Activated CD8-positive, alpha-beta memory T cell treated with anti-CD3 and anti-CD28 coated beads, Interleukin-2, amount 50 U/mL, for 1 hour (primary cell): ENCODE data around the gene TREH.
"Not testable (repeated sequence)": the region's sequence is repeated elsewhere in the genome, so short reads cannot be mapped to it uniquely, and the experiment has no call there.

ENCODE experiments used
- DNase-seq: peaks from one replicate; pipeline ENCODE4 v3.0.0-alpha.2; 2020; ENCODE audit errors: extremely low read depth

The TREH gene, protein sequence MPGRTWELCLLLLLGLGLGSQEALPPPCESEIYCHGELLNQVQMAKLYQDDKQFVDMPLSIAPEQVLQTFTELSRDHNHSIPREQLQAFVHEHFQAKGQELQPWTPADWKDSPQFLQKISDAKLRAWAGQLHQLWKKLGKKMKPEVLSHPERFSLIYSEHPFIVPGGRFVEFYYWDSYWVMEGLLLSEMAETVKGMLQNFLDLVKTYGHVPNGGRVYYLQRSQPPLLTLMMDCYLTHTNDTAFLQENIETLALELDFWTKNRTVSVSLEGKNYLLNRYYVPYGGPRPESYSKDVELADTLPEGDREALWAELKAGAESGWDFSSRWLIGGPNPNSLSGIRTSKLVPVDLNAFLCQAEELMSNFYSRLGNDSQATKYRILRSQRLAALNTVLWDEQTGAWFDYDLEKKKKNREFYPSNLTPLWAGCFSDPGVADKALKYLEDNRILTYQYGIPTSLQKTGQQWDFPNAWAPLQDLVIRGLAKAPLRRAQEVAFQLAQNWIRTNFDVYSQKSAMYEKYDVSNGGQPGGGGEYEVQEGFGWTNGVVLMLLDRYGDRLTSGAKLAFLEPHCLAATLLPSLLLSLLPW

GRCh38 chr11:118679483-118679882, at the start of gene TREH:
Gene TREH (minus strand): TSS chr11:118679650. CDS start chr11:118679627, 23 bp downstream.
- DNase-seq = no peak

- not testable (repeated sequence) for DNase-seq
Observed at GRCh38 chr11:118728112-118728511, 48.7 kb upstream of the TREH start.

- DNase-seq = not testable (repeated sequence)
Observed at GRCh38 chr11:118727721-118728066, 48.2 kb upstream of the TREH start.

DNA sequence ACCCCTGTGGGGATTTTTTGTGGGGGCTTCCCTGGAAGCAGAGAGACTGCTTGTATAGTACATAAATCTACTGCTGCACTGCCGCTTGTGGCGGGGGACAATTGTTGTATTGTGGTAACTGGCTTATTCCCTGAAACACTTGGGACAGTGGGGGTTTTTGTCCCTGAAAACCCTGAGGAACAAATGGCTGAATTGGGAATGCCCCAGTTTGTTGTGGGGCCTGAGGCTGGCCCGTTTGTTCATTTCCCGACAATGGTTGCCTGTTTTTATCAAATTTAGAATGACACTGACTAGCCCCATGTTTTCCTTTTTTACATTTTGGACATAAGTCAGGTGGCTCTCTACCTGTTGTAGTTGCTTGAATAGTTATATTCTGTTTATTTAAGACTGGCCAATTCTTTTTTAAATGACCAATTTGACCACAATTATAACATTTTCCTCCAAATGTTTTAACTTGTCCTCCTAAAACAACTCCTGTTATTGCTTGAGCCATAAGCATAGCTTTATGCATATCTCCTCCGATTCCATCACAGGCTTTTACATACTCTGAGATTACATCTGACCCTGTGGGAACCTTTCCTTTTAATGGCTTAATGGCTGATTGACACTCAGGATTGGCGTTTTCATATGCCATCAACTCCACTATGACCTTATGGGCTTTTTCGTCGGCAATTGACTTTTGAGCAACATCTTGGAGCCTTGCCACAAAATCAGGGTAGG, 47.7 kb upstream of the TREH start:
- DNase-seq = not testable (repeated sequence)

DNA sequence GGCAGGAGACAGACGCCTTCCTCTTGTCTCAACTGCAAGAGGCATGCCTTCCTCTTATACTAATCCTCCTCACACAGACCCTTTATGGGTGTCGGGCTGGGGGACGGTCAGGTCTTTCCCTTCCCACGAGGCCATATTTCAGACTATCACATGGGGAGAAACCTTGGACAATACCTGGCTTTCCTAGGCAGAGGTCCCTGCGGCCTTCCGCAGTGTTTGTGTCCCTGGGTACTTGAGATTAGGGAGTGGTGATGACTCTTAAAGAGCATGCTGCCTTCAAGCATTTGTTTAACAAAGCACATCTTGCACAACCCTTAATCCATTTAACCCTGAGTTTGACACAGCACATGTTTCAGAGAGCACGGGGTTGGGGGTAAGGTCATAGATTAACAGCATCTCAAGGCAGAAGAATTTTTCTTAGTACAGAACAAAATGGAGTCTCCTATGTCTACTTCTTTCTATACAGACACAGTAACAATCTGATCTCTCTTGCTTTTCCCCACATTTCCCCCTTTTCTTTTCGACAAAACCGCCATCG, 42.1 kb upstream of the TREH start:
- DNase-seq = not testable (repeated sequence)

GRCh38 chr11:118720740-118721139, 41.3 kb upstream of the TREH start:
- DNase-seq = not testable (repeated sequence)

- not testable (repeated sequence) for DNase-seq
Observed at GRCh38 chr11:118720078-118720477, 40.6 kb upstream of the TREH start.

- DNase-seq = not testable (repeated sequence)
Observed at GRCh38 chr11:118718562-118718961, 39.1 kb upstream of the TREH start.

DNA sequence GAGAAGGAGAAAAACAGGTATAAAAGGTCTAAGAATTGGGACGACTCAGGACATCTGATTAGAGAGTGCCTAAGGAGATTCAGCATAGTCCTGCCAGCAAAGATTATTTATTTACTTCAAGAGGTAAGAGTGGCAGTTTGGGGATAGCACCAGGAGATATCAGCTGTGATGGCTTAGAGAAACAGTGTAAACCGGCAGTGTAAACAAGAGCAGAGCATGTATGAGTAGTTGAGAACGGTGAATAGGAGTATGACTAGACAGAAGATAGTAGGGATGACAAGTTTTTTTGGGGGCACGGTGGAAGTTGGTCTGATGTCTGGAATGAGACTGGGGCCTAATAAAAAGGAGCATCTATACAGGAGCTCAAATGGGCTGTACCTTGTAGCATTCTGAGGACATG, 38.3 kb upstream of the TREH start:
- DNase-seq = not testable (repeated sequence)

DNA sequence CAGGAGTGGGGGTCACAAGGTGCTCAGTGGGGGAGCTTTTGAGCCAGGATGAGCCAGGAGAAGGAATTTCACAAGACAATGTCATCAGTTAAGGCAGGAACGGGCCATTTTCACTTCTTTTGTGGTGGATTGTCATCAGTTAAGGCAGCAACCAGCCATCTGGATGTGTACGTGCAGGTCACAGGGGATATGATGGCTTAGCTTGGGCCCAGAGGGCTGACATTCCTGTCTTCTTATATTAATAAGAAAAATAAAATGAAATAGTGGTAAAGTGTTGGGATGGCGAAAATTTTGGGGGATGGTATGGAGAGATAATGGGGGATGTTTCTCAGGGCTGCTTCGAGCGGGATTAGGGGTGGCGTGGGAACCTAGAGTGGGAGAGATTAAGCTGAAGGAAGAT, 37.8 kb upstream of the TREH start:
- DNase-seq = not testable (repeated sequence)

- no peak for DNase-seq
Observed at GRCh38 chr11:118715837-118716260, 36.4 kb upstream of the TREH start.

- no peak for DNase-seq
Observed at GRCh38 chr11:118715245-118715831, 35.9 kb upstream of the TREH start.

DNA sequence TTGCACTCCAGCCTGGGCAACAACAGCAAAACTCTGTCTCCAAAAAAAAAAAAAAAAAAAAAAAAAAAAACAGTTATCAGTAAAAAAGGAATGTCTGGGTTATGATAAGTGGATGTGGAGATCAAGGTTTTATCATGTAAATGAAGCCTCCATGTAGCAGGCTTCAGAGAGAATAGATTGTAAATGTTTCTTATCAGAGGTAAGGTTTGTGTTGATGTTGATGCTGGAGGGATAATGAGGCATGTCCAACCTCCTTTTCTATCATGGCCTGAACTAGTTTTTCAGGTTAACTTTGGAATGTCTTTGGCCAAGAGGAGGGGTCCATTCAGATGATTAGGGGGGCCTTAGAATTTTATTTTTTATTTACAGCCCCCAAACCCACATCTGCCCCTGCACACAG, 35.4 kb upstream of the TREH start:
- no peak for DNase-seq

DNA sequence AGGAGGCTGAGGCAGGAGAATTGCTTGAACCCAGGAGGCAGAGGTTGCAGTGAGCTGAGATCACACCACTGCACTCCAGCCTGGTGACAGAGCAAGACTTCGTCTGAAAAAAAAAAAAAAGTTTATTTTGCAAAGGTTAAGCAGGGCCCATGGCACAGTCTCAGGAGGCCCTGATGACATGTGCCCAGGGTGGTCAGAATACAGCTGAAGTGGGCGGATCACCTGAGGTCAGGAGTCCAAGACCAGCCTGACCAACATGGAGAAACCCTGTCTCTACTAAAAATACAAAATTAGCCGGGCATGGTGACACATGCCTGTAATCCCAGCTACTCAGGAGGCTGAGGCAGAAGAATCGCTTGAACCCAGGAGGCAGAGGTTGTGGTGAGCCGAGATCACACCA, 35.0 kb upstream of the TREH start:
- DNase-seq = not testable (repeated sequence)

- no peak for DNase-seq
Observed at GRCh38 chr11:118708296-118708695, 28.8 kb upstream of the TREH start.

DNA sequence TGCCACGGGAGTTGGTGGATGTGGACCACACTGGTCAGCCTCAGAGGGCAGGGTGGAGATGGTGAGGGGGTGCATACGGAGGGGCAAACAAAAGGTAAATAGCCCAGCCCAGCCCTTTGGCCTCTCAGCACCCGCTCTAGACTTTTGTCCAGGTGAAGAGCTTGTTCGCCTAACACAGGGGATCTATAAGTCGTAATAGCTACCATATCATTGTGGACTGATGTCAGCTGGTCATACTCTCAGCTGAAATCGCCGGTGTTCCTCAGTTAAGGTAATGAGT, 27.0 kb upstream of the TREH start:
- DNase-seq = no peak

DNA sequence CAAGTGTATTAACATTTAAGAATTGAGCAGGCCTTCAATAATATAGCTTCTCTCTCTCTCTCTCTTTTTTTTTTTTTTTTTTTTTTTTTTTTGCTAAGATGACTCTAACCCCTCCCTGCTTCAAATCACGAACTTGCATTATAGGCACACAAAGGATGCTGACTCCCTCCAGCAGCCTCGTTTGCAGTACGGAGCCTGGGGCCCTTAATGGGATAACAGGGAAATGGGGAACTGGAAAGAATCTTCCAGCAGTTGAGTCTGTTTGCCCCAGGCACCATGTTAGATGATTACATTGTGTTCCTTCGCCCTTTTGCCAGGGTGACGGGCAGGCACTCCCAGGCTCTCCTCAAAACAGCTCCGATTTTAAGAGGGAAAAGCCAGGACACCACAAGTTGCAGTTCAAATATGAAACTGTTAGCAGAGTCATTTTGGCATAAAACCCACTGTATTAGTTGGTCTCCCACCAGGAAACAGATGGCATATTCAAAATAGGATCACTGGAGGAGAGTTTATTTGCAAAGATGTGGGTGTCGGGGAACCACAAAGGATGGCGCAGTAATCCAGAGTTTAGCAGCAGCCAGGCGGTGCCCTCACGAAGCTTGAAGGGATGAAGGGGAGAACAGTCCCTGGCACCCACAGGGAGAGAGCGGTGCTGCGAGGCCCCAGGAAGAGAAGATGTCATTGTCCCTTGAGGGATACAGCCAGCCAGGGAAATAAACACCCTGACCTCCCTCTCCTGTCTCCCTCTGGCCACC, 26.5 kb upstream of the TREH start:
- DNase-seq = no peak

GRCh38 chr11:118705111-118705741, 25.8 kb upstream of the TREH start:
- no peak for DNase-seq

GRCh38 chr11:118703563-118704106, 24.2 kb upstream of the TREH start:
- DNase-seq = no peak

GRCh38 chr11:118699506-118700220, 20.2 kb upstream of the TREH start:
- DNase-seq = peak; percentile 63
